Uterus (tissue), 2 donors: ENCODE results near the gene DGLUCY.

Source experiments
- CTCF ChIP-seq, 4 experiments: fragments of 200-600 bp in 2 of 4; fragments of 450-650 bp in 2 of 4; sonication (generic) in 2 of 4; IDR thresholded peaks; one replicate each; pipeline ENCODE4 v1.5.1; 2016 to 2019; ENCODE audit warnings: antibody characterized with exemption in 4 of 4, mild to moderate bottlenecking in 2 of 4, moderate library complexity in 1 of 4
- POLR2A ChIP-seq, 2 donors: fragments of 450-650 bp; IDR thresholded peaks; one replicate each; pipeline ENCODE4 v1.6.1; 2016; ENCODE audit warnings: antibody characterized with exemption in 2 of 2, mild to moderate bottlenecking in 1 of 2, moderate library complexity in 1 of 2

- TF ChIP-seq POLR2A (IDR thresholded peaks at IDR 0.05) (no peak), CTCF (IDR thresholded peaks at IDR 0.05) (no peak)
These were observed 56.1 kb downstream of the DGLUCY start for GRCh38 chr14:91169951-91170350.
